ENCODE measurements around the gene PINLYP.

- TF ChIP-seq CTCF (conservative IDR thresholded peaks at IDR 0.05 in 1 of 2, IDR thresholded peaks at IDR 0.05 in 1 of 2; ENCODE audit: low read depth in 1 of 2, low read length in 2 of 2): no peak
- TF ChIP-seq EZH2 (IDR thresholded peaks at IDR 0.05; ENCODE audit: low read length, missing control alignments): no peak
Measured at GRCh38 chr19:43589277-43589676, 13.7 kb downstream of the PINLYP start.
